K562 (cell line): Measurements from ENCODE around the gene CLHC1. TPM values are rescaled to one million over a fixed set of nuclear protein-coding genes. Genes with fewer than 3 reads are reported as not detected.

ENCODE experiments used
- ATAC-seq: fragments of 200-7000 bp; cut with Tn5 transposase; 3 replicates; pipeline ENCODE4 v1.9.1; 2020; ENCODE audit warnings: moderate library complexity
- BruUV-seq: library from RNA; stranded (reverse); fragments of 400-500 nt; replicated peaks from 2 replicates; lab custom pipeline; 2021; lab: Mats Ljungman, UMichigan
- CTCF ChIA-PET: fragments of 300-600 bp; formaldehyde crosslinking; extraction: SDS; loops from one replicate; lab custom pipeline; 2021; ENCODE audit warnings: low intra/inter-chr PET ratio; lab: Yijun Ruan, JAX
- POLR2A ChIA-PET: fragments of 300-600, 350-650 bp; sonication (Branson Sonifier 250); formaldehyde crosslinking; extraction: SDS; loops from one replicate; lab custom pipeline; 2021; ENCODE audit warnings: antibody characterized with exemption, inconsistent platforms; lab: Yijun Ruan, JAX
- DNase-seq, 4 experiments: peaks; one replicate each; pipeline versions ENCODE4 v3.0.0 to v3.0.0-alpha.2; 2011 to 2018; ENCODE audit warnings: low spot score in 3 of 4, mixed read lengths in 3 of 4; ENCODE audit errors: extremely low read depth in 1 of 4
- FAIRE-seq: peaks from 2 replicates; lab custom pipeline; 2011; peaks lifted over from hg19 to GRCh38; lab: Jason Lieb, UNC
- H2AFZ ChIP-seq: 2 replicates; pipeline ENCODE4 v1.6.0; 2011; ENCODE audit warnings: low read depth, low read length, control low read depth, inconsistent platforms
- H3K27ac ChIP-seq: fragments of 200-600 bp; 3 replicates; pipeline ENCODE4 v1.8.0; 2011; ENCODE audit warnings: low read depth, mild to moderate bottlenecking, control low read depth, inconsistent platforms, low read length, moderate library complexity, mixed read lengths; ENCODE audit errors: extremely low read depth
- H3K27me3 ChIP-seq, 2 experiments: fragments of 300-600 bp in 1 of 2; 2 replicates in 1 of 2; 3 replicates in 1 of 2; pipeline versions ENCODE4 v1.6.0 to v1.8.0; 2011; ENCODE audit warnings: inconsistent platforms in 2 of 2, low read length in 2 of 2, mild to moderate bottlenecking in 1 of 2, mixed read lengths in 1 of 2, moderate library complexity in 1 of 2; ENCODE audit not compliant: control insufficient read depth in 2 of 2, insufficient read depth in 2 of 2
- H3K36me3 ChIP-seq: fragments of 300-600 bp; 3 replicates; pipeline ENCODE4 v1.8.0; 2011; ENCODE audit warnings: mild to moderate bottlenecking, low read length, inconsistent platforms; ENCODE audit not compliant: control insufficient read depth, insufficient read depth
- H3K4me1 ChIP-seq, 2 experiments: fragments of 200-600 bp in 1 of 2; replicated peaks in 1 of 2; 2 replicates in 1 of 2; 3 replicates in 1 of 2; pipeline versions ENCODE4 v1.5.1 to v1.8.0; 2011; ENCODE audit warnings: inconsistent platforms in 2 of 2, low read length in 2 of 2, mild to moderate bottlenecking in 1 of 2, mixed read lengths in 1 of 2, moderate library complexity in 1 of 2; ENCODE audit not compliant: control insufficient read depth in 2 of 2, insufficient read depth in 2 of 2
- H3K4me2 ChIP-seq: 2 replicates; pipeline ENCODE4 v1.6.1; 2011; ENCODE audit warnings: low read length, control low read depth, inconsistent platforms, mixed read lengths; ENCODE audit not compliant: insufficient read depth
- H3K4me3 ChIP-seq: fragments of 200-600 bp; sonication (generic), shearing (Covaris generic); 2 replicates; pipeline ENCODE4 v1.5.1; 2016; ENCODE audit warnings: control low read depth, inconsistent platforms
- H3K79me2 ChIP-seq: fragments of 200-600 bp; 3 replicates; pipeline ENCODE4 v1.8.0; 2011; ENCODE audit warnings: low read length, inconsistent platforms; ENCODE audit not compliant: control insufficient read depth, insufficient read depth
- H3K9ac ChIP-seq, 2 experiments: 2 replicates each; pipeline versions ENCODE4 v1.6.0 to v1.6.1; 2011; ENCODE audit warnings: low read depth in 2 of 2, low read length in 2 of 2, control low read depth in 1 of 2, inconsistent platforms in 1 of 2, mild to moderate bottlenecking in 1 of 2, mixed read lengths in 1 of 2; ENCODE audit not compliant: insufficient read depth in 1 of 2
- H3K9me1 ChIP-seq: one replicate; pipeline ENCODE4 v1.6.0; 2011; ENCODE audit warnings: inconsistent platforms, mild to moderate bottlenecking, low read length, moderate library complexity; ENCODE audit not compliant: control insufficient read depth, insufficient read depth
- H3K9me3 ChIP-seq: replicated peaks from 2 replicates; pipeline ENCODE4 v1.5.1; 2011; ENCODE audit warnings: low read depth, low read length, inconsistent platforms; ENCODE audit not compliant: control insufficient read depth, insufficient read depth
- H4K20me1 ChIP-seq: replicated peaks from 2 replicates; pipeline ENCODE4 v1.6.1; 2011; ENCODE audit warnings: low read length, inconsistent platforms, mixed read lengths; ENCODE audit not compliant: control insufficient read depth, insufficient read depth
- CREB3 ChIP-seq: fragments of 450-650 bp; conservative IDR thresholded peaks from 2 replicates; pipeline ENCODE4 v1.6.1; 2016; ENCODE audit warnings: missing genetic modification characterization, low read depth, mild to moderate bottlenecking, missing compliant biosample characterization, moderate library complexity
- CTCFL ChIP-seq: IDR thresholded peaks from 2 replicates; pipeline ENCODE4 v1.6.1; 2011; ENCODE audit warnings: borderline replicate concordance, low read depth, mild to moderate bottlenecking, moderate library complexity, low read length; ENCODE audit not compliant: insufficient read depth, poor library complexity, severe bottlenecking
- FOXJ2 ChIP-seq: fragments of 200-800 bp; sonication (Bioruptor generic); IDR thresholded peaks from 2 replicates; pipeline ENCODE4 v1.6.1; 2016; ENCODE audit warnings: missing genetic modification characterization, missing compliant biosample characterization
- GTF2E2 ChIP-seq: fragments of 200-800 bp; sonication (Bioruptor generic); IDR thresholded peaks from 2 replicates; pipeline ENCODE4 v1.6.1; 2016; ENCODE audit warnings: missing genetic modification characterization, missing compliant biosample characterization
- IFI16 ChIP-seq: fragments of 250-450 bp; sonication (Bioruptor Pico); IDR thresholded peaks from 2 replicates; pipeline ENCODE4 v2.1.2; 2022; ENCODE audit warnings: mild to moderate bottlenecking, inconsistent platforms
- MED1 ChIP-seq: sonication (generic); formaldehyde crosslinking; IDR thresholded peaks from 2 replicates; pipeline ENCODE4 v1.8.1; 2023; ENCODE audit warnings: missing genetic modification reagents, borderline replicate concordance
- NR4A1 ChIP-seq, 2 experiments: fragments of 250-450 bp in 1 of 2; fragments of 450-650 bp in 1 of 2; sonication (Bioruptor Pico) in 1 of 2; IDR thresholded peaks; 2 replicates each; pipeline versions ENCODE4 v1.4.0 to v1.6.1; 2016 to 2020; ENCODE audit warnings: mild to moderate bottlenecking in 2 of 2, missing compliant biosample characterization in 1 of 2, missing genetic modification characterization in 1 of 2, moderate library complexity in 1 of 2
- PCBP1 ChIP-seq: fragments of 200-400 bp; formaldehyde crosslinking; IDR thresholded peaks from 2 replicates; pipeline ENCODE4 v1.6.1; 2018; ENCODE audit warnings: mild to moderate bottlenecking, low read depth, low read length; ENCODE audit not compliant: poor library complexity, severe bottlenecking
- SRSF9 ChIP-seq: fragments of 200-400 bp; formaldehyde crosslinking; IDR thresholded peaks from 2 replicates; pipeline ENCODE4 v1.6.1; 2017; ENCODE audit warnings: low read depth, low read length, borderline replicate concordance
- ZBTB11 ChIP-seq, 3 experiments: fragments of 200-800 bp in 1 of 3; fragments of 250-450 bp in 1 of 3; fragments of 450-650 bp in 1 of 3; sonication (Bioruptor Pico) in 1 of 3; sonication (Bioruptor generic) in 1 of 3; formaldehyde crosslinking in 1 of 3; IDR thresholded peaks; 2 replicates each; pipeline versions ENCODE4 v1.6.1 to v1.8.0; 2016 to 2022; ENCODE audit warnings: mild to moderate bottlenecking in 2 of 3, missing genetic modification characterization in 2 of 3, missing compliant biosample characterization in 1 of 3, moderate library complexity in 1 of 3
- WGBS: fragments of 100-300 bp; shearing (Covaris generic); methylation state at CpG from one replicate; pipeline ENCODE4 v1.1.6; 2016; ENCODE audit warnings: low coverage, mixed read lengths; ENCODE audit not compliant: insufficient coverage; ENCODE audit errors: missing lambda C conversion rate; 5-methylcytosine and 5-hydroxymethylcytosine counted together
- in situ Hi-C: fragments of 300-500 bp; cut with MboI; formaldehyde crosslinking; loops from 4 replicates; pipeline ENCODE4 v1.15.0; 2018; ENCODE audit warnings: inconsistent platforms, mixed read lengths
- intact Hi-C: fragments of 100-400 bp; cut with micrococcal nuclease; formaldehyde crosslinking; loops from 2 replicates; pipeline ENCODE4 v1.14.2; 2022
- polyA plus RNA-seq, 8 experiments: library from polyadenylated mRNA; depleted of rRNA in 4 of 8; stranded (reverse) in 5 of 8; unstranded in 3 of 8; fragments of >200 nt; fragmentation: Nextera tagmentation in 2 of 8; fragmentation: Illumina TruSeq in 1 of 8; extraction: Ambion mirVana in 2 of 8; extraction: Trizol in 1 of 8; gene quantifications; 2 replicates each; pipeline versions ENCODE4 v1.2.1 to v1.2.3, GENCODE V29; 2011 to 2014; ENCODE audit warnings: inconsistent platforms in 1 of 8, missing spikeins in 1 of 8
- total RNA-seq, 7 experiments: library from RNA; depleted of rRNA in 6 of 7; stranded (reverse); fragments of >200 nt in 6 of 7; fragmentation: Illumina TruSeq in 2 of 7; extraction: Trizol in 2 of 7; gene quantifications; 2 replicates each; pipeline versions ENCODE4 v1.2.1 to v1.2.3, GENCODE V29; 2011 to 2021; ENCODE audit warnings: low replicate concordance in 1 of 7

CLHC1 gene
- total and polyA plus RNA-seq, 9 of the 15 experiments (the other 6 are each of a cell fraction or from before 2014, with no cell fraction given): 3.7 to 14.3 (median 8.6) TPM

- no TSS peak for BruUV-seq
- POLR2A ChIA-PET: interaction anchor here (0.6 to 3.5 kb wide), 11 partner anchors 10 to 162 kb away, joined by 3 to 19 read pairs (median 3); partner anchors contain the start of gene RTN4
- Histone ChIP-seq H3K4me3 (no peak overlapping the region), H3K4me2 (no peak overlapping the region), H3K27ac (no peak overlapping the region), H4K20me1 (no peaks in the 10 kb centered on the region), H3K9ac (no peak overlapping the region; a peak in 1 of 4 replicates), H3K9me1 (no peaks in the 10 kb centered on the region), H3K36me3 (no peaks in the 10 kb centered on the region), H3K27me3 (no peaks in the 10 kb centered on the region), H3K79me2 (no peaks in the 10 kb centered on the region), H2AFZ (peak overlapping the region; percentile 15; the same call in 1 of the 2 replicates), H3K9me3 (no peaks in the 10 kb centered on the region), H3K4me1 (peaks cover 4 to 31% of the 10 kb centered on the region in 2 experiments; a peak in 3 of 5 replicates)
- no peak for FAIRE-seq
- ATAC-seq: no peak
- 66% methylated on average over 12 of the region's 12 CpGs for WGBS
- TF ChIP-seq PCBP1: no peak
- no peak for TF ChIP-seq MED1 (CRISPR knock-in tag)
- TF ChIP-seq CTCFL: no peak
- TF ChIP-seq GTF2E2: no peak
- TF ChIP-seq FOXJ2 (tag): no peak
- TF ChIP-seq ZBTB11 (CRISPR knock-in tag; IDR thresholded peaks at IDR 0.05): no peak
- no peak for TF ChIP-seq CREB3 (tag)
- TF ChIP-seq IFI16 (CRISPR knock-in tag): no peak
- no peak for TF ChIP-seq NR4A1 (CRISPR knock-in tag; IDR thresholded peaks at IDR 0.05)
- no peak for TF ChIP-seq NR4A1 (tag; IDR thresholded peaks at IDR 0.05)
- no peak for TF ChIP-seq SRSF9
- DNase-seq: no peak
- CTCF ChIA-PET: no interaction called here
- in situ Hi-C loops: loop anchor here (10.0 kb wide), 1 partner anchor 260 kb away; no protein-coding TSS in a partner anchor
- intact Hi-C loops: loop anchor here (5.0 kb wide), 2 partner anchors 48 to 198 kb away; no protein-coding TSS in a partner anchor
Observed at GRCh38 chr2:55164534-55165480, 67.3 kb downstream of the CLHC1 start.
